ENCODE results near the gene GRN. TPM values are rescaled to one million over a fixed set of nuclear protein-coding genes. Genes with fewer than 3 reads are reported as not detected.
A peak's percentile ranks its signal among the peaks of the same experiment; 100 is the strongest.

The GRN gene
- total RNA-seq, 1 donor, result 382 TPM

DNA sequence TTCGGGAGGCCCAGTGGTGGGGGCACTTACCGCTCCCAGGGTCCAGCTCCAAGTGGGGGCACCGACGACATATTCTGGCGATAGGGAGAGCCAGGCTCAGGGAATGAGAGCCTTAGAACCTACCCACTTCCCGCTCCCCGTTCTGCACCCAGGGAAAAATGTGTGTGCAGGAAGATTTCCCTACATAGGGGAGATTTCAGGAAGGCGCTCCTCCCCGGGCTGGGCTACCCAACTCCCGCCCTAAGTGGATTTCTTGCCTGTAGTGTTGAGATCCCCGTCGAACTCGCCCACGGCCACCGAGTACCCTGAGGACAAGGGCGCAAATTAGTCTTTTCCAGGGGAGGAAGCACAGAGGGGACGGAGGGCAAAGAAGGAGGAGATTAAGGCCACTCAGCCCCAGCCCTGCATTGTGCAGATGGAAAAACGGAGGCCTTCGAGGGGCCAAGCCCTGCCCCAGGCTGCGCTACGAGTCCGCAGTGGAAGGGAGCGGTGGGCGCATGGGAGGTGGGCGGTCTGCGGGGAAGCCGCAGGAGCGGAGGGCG lies 39.2 kb downstream of the GRN start:
- H3K4me2 ChIP-seq (ENCODE audit: insufficient read depth, low read length), result no peak overlapping the region
- H3K9me3 ChIP-seq (ENCODE audit: low read depth, low read length), result no peaks in the 10 kb centered on the region
- no peaks in the 10 kb centered on the region for H3K36me3 ChIP-seq (ENCODE audit: insufficient read depth, low read length)
- DNase-seq (ENCODE audit: insufficient read length, low spot score, missing footprints), result no peak
- no peaks in the 10 kb centered on the region for H3K79me2 ChIP-seq (ENCODE audit: insufficient read depth, low read length)
- TF ChIP-seq, protein P1, sequence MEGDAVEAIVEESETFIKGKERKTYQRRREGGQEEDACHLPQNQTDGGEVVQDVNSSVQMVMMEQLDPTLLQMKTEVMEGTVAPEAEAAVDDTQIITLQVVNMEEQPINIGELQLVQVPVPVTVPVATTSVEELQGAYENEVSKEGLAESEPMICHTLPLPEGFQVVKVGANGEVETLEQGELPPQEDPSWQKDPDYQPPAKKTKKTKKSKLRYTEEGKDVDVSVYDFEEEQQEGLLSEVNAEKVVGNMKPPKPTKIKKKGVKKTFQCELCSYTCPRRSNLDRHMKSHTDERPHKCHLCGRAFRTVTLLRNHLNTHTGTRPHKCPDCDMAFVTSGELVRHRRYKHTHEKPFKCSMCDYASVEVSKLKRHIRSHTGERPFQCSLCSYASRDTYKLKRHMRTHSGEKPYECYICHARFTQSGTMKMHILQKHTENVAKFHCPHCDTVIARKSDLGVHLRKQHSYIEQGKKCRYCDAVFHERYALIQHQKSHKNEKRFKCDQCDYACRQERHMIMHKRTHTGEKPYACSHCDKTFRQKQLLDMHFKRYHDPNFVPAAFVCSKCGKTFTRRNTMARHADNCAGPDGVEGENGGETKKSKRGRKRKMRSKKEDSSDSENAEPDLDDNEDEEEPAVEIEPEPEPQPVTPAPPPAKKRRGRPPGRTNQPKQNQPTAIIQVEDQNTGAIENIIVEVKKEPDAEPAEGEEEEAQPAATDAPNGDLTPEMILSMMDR (IDR thresholded peaks at IDR 0.05; ENCODE audit: extremely low read depth, low read depth, low read length), result no peak
- peaks cover 6% of the 10 kb centered on the region for H3K4me1 ChIP-seq (ENCODE audit: insufficient read depth, low read length)
- peaks cover 35% of the 10 kb centered on the region for H3K27me3 ChIP-seq (ENCODE audit: insufficient read depth, low read length)
- H3K27ac ChIP-seq (ENCODE audit: low read depth, low read length), result no peak overlapping the region
- H4K20me1 ChIP-seq (ENCODE audit: insufficient read depth, low read length), result no peaks in the 10 kb centered on the region
- H2AFZ ChIP-seq (ENCODE audit: low read length), result no peak overlapping the region
- no peak overlapping the region for H3K4me3 ChIP-seq (ENCODE audit: insufficient read depth, low read length)

DNA sequence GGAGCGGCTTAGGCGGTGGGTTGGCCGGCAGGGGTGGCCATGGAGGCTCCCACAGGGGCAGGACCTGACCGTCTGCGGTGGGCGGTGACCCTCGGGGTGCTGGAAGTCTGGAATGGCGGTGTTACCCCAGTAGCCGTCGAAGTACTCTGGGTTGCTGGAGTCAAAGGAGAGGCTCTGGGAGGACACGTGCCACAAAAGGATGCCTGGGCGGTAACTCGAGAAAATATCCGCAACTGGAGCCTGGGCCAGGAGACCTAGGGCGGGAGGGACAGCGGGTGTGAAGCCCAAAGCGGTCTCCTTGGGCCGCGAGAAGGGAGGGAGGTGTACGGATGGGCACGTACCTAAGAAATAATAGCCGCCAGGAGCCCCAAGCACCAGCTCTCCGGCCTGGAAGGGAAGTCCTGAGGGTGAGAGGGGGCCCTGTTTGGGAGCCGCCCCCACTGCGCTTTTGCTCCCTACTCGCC lies 39.8 kb downstream of the GRN start:
- Histone ChIP-seq H3K4me3 (ENCODE audit: insufficient read depth, low read length) (peak overlapping the region; percentile 69), H4K20me1 (ENCODE audit: insufficient read depth, low read length) (no peaks in the 10 kb centered on the region), H3K27me3 (ENCODE audit: insufficient read depth, low read length) (peaks cover 35% of the 10 kb centered on the region), H3K79me2 (ENCODE audit: insufficient read depth, low read length) (no peaks in the 10 kb centered on the region), H3K4me1 (ENCODE audit: insufficient read depth, low read length) (peaks cover 6% of the 10 kb centered on the region), H3K4me2 (ENCODE audit: insufficient read depth, low read length) (peak overlapping the region; percentile 83), H3K9me3 (ENCODE audit: low read depth, low read length) (no peaks in the 10 kb centered on the region), H3K27ac (ENCODE audit: low read depth, low read length) (no peak overlapping the region), H3K36me3 (ENCODE audit: insufficient read depth, low read length) (no peaks in the 10 kb centered on the region), H2AFZ (ENCODE audit: low read length) (peak overlapping the region; percentile 26)
- TF ChIP-seq, protein P1 (IDR thresholded peaks at IDR 0.05; ENCODE audit: extremely low read depth, low read depth, low read length), result no peak
- peak; percentile 79 for DNase-seq (ENCODE audit: insufficient read length, low spot score, missing footprints)

- no peaks in the 10 kb centered on the region for H4K20me1 ChIP-seq (ENCODE audit: insufficient read depth, low read length)
- H2AFZ ChIP-seq (ENCODE audit: low read length), result peak overlapping the region; percentile 78
- TF ChIP-seq, protein P1 (IDR thresholded peaks at IDR 0.05; ENCODE audit: extremely low read depth, low read depth, low read length), result no peak
- no peaks in the 10 kb centered on the region for H3K9me3 ChIP-seq (ENCODE audit: low read depth, low read length)
- no peak overlapping the region for H3K27ac ChIP-seq (ENCODE audit: low read depth, low read length)
- H3K4me2 ChIP-seq (ENCODE audit: insufficient read depth, low read length), result peak overlapping the region; percentile 83
- H3K4me1 ChIP-seq (ENCODE audit: insufficient read depth, low read length), result peaks cover 6% of the 10 kb centered on the region
- no peaks in the 10 kb centered on the region for H3K79me2 ChIP-seq (ENCODE audit: insufficient read depth, low read length)
- peak overlapping the region; percentile 69 for H3K4me3 ChIP-seq (ENCODE audit: insufficient read depth, low read length)
- peaks cover 35% of the 10 kb centered on the region for H3K27me3 ChIP-seq (ENCODE audit: insufficient read depth, low read length)
- peak; percentile 94 for DNase-seq (ENCODE audit: insufficient read length, low spot score, missing footprints)
- no peaks in the 10 kb centered on the region for H3K36me3 ChIP-seq (ENCODE audit: insufficient read depth, low read length)
Observed at GRCh38 chr17:44385287-44386181, 40.4 kb downstream of the GRN start.

- Histone ChIP-seq H3K27me3 (ENCODE audit: insufficient read depth, low read length) (peaks cover 35% of the 10 kb centered on the region), H3K4me2 (ENCODE audit: insufficient read depth, low read length) (peak overlapping the region; percentile 83), H3K4me1 (ENCODE audit: insufficient read depth, low read length) (peaks cover 6% of the 10 kb centered on the region), H3K36me3 (ENCODE audit: insufficient read depth, low read length) (no peaks in the 10 kb centered on the region), H3K4me3 (ENCODE audit: insufficient read depth, low read length) (peak overlapping the region; percentile 69), H3K79me2 (ENCODE audit: insufficient read depth, low read length) (no peaks in the 10 kb centered on the region), H3K9me3 (ENCODE audit: low read depth, low read length) (no peaks in the 10 kb centered on the region), H4K20me1 (ENCODE audit: insufficient read depth, low read length) (no peaks in the 10 kb centered on the region), H3K27ac (ENCODE audit: low read depth, low read length) (no peak overlapping the region), H2AFZ (ENCODE audit: low read length) (no peak overlapping the region)
- TF ChIP-seq, protein P1 (IDR thresholded peaks at IDR 0.05; ENCODE audit: extremely low read depth, low read depth, low read length), result no peak
- DNase-seq (ENCODE audit: insufficient read length, low spot score, missing footprints), result no peak
Observed at GRCh38 chr17:44386182-44386525, 41.1 kb downstream of the GRN start.
